Suprapubic skin (tissue), 4 donors: Measurements from ENCODE around the gene RPA1. TPM values are rescaled to one million over a fixed set of nuclear protein-coding genes. Genes with fewer than 3 reads are reported as not detected.
"Not testable (repeated sequence)": the region's sequence is repeated elsewhere in the genome, so short reads cannot be mapped to it uniquely, and the experiment has no call there.

ENCODE experiments used
- DNase-seq, 2 donors: peaks; one replicate each; pipeline ENCODE4 v3.0.0-alpha.2; 2019; ENCODE audit warnings: low spot score in 2 of 2
- H3K27ac ChIP-seq: fragments of 200-600 bp; sonication (generic); one replicate; pipeline ENCODE4 v1.5.1; 2019
- H3K27me3 ChIP-seq: fragments of 200-600 bp; sonication (generic); one replicate; pipeline ENCODE4 v1.5.1; 2019
- H3K36me3 ChIP-seq: fragments of 200-600 bp; sonication (generic); one replicate; pipeline ENCODE4 v1.5.1; 2019
- H3K4me1 ChIP-seq: fragments of 200-600 bp; sonication (generic); one replicate; pipeline ENCODE4 v1.5.1; 2019
- H3K4me3 ChIP-seq: fragments of 200-600 bp; sonication (generic); one replicate; pipeline ENCODE4 v1.5.1; 2019; ENCODE audit warnings: mild to moderate bottlenecking
- H3K9me3 ChIP-seq: fragments of 200-600 bp; sonication (generic); one replicate; pipeline ENCODE4 v1.5.1; 2019
- EP300 ChIP-seq: sonication (generic); formaldehyde crosslinking; IDR thresholded peaks from one replicate; pipeline ENCODE4 v1.6.1; 2017; ENCODE audit warnings: antibody characterized with exemption
- POLR2A ChIP-seq, 2 donors: fragments of 450-650 bp; IDR thresholded peaks; one replicate each; pipeline ENCODE4 v1.6.1; 2017; ENCODE audit warnings: antibody characterized with exemption in 2 of 2, mild to moderate bottlenecking in 2 of 2, moderate library complexity in 2 of 2
- POLR2AphosphoS5 ChIP-seq, 3 donors: sonication (generic); formaldehyde crosslinking; IDR thresholded peaks; one replicate each; pipeline ENCODE4 v1.6.1; 2017; ENCODE audit warnings: antibody characterized with exemption in 3 of 3
- WGBS: methylation state at CpG from one replicate; pipeline ENCODE4 v1.1.5; 2018; 5-methylcytosine and 5-hydroxymethylcytosine counted together
- total RNA-seq, 4 donors: library from RNA; depleted of rRNA; stranded (reverse); fragments of >200 nt; gene quantifications; one replicate each; pipeline ENCODE4 v1.1.0, GENCODE V29; 2016
- TF ChIP-seq, protein P1 (sequence below), 2 donors: fragments of 200-600 bp in 1 of 2; fragments of 450-650 bp in 1 of 2; sonication (generic) in 1 of 2; IDR thresholded peaks; one replicate each; pipeline ENCODE4 v1.5.1; 2016 to 2019; ENCODE audit warnings: antibody characterized with exemption in 2 of 2, mild to moderate bottlenecking in 1 of 2, moderate library complexity in 1 of 2

The RPA1 gene
- total RNA-seq, 4 donors from 2014 or later, result 27.6 to 58.2 (median 36.7) TPM

DNA sequence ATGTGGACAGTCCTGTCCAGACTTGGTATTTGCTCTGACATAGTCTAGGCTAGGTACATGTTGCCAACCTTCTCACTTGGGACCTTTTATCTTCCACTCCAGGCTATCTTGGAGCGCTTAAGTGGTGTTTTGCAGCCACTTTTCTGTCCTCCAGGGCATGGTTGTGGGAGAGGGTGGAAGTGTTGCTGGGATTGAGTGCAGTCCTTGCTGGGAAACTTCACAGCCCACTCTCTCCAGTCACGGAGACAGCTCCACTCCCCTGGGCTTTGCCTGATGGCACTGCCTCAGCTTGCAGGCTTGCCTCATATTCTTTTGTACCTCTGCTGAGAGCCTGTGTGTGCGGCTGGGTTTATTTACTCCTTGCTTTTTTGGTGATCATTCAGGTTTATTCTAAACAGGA is 17.4 kb downstream of the RPA1 start:
- H3K36me3 ChIP-seq, result peaks cover 69% of the 10 kb centered on the region
- H3K27ac ChIP-seq, result no peak overlapping the region
- no peaks in the 10 kb centered on the region for H3K27me3 ChIP-seq
- no peaks in the 10 kb centered on the region for H3K4me1 ChIP-seq
- WGBS, result 94% methylated on average over 3 of the region's 3 CpGs
- DNase-seq, result no peak
- H3K4me3 ChIP-seq, result no peak overlapping the region
- TF ChIP-seq POLR2A (IDR thresholded peaks at IDR 0.05), result no peak
- TF ChIP-seq, protein P1, sequence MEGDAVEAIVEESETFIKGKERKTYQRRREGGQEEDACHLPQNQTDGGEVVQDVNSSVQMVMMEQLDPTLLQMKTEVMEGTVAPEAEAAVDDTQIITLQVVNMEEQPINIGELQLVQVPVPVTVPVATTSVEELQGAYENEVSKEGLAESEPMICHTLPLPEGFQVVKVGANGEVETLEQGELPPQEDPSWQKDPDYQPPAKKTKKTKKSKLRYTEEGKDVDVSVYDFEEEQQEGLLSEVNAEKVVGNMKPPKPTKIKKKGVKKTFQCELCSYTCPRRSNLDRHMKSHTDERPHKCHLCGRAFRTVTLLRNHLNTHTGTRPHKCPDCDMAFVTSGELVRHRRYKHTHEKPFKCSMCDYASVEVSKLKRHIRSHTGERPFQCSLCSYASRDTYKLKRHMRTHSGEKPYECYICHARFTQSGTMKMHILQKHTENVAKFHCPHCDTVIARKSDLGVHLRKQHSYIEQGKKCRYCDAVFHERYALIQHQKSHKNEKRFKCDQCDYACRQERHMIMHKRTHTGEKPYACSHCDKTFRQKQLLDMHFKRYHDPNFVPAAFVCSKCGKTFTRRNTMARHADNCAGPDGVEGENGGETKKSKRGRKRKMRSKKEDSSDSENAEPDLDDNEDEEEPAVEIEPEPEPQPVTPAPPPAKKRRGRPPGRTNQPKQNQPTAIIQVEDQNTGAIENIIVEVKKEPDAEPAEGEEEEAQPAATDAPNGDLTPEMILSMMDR (IDR thresholded peaks at IDR 0.05), result no peak
- TF ChIP-seq POLR2AphosphoS5 (IDR thresholded peaks at IDR 0.05), result no peak
- no peak for TF ChIP-seq EP300
- H3K9me3 ChIP-seq, result no peaks in the 10 kb centered on the region

GRCh38 chr17:1852327-1852726 is 22.5 kb downstream of the RPA1 start:
- WGBS, result 78% methylated on average over 6 of the region's 6 CpGs
- H3K9me3 ChIP-seq, result no peaks in the 10 kb centered on the region
- peaks cover 60% of the 10 kb centered on the region for H3K36me3 ChIP-seq
- H3K27me3 ChIP-seq, result no peaks in the 10 kb centered on the region
- no peak for TF ChIP-seq POLR2A (IDR thresholded peaks at IDR 0.05)
- no peak overlapping the region for H3K4me3 ChIP-seq
- no peak for DNase-seq
- H3K27ac ChIP-seq, result no peak overlapping the region
- no peaks in the 10 kb centered on the region for H3K4me1 ChIP-seq

- no peaks in the 10 kb centered on the region for H3K9me3 ChIP-seq
- peaks cover 52% of the 10 kb centered on the region for H3K36me3 ChIP-seq
- H3K4me1 ChIP-seq, result no peaks in the 10 kb centered on the region
- H3K4me3 ChIP-seq, result no peak overlapping the region
- TF ChIP-seq, protein P1 (IDR thresholded peaks at IDR 0.05), result no peak
- TF ChIP-seq POLR2A (IDR thresholded peaks at IDR 0.05) (no peak), EP300 (no peak), POLR2AphosphoS5 (IDR thresholded peaks at IDR 0.05) (no peak)
- WGBS, result 87% methylated on average over 3 of the region's 3 CpGs
- no peak for DNase-seq
- no peak overlapping the region for H3K27ac ChIP-seq
- no peaks in the 10 kb centered on the region for H3K27me3 ChIP-seq
Observed at GRCh38 chr17:1853698-1854097, 23.9 kb downstream of the RPA1 start.

DNA sequence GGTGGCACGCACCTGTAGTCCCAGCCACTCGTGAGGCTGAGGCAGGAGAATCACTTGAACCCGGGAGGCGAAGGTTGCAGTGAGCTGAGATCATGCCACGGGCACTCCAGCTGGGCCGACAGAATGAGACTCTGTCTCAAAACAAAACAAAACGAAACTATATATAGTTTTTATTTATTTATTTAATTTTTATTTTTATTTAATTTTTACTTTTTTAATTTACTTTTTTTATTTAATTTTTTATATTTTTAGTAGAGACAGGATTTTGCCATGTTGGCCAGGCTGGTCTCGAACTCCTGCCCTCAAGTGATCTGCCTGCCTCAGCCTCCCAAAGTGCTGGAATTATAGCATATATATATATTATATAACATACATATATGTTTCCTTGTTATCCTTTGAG is 26.7 kb downstream of the RPA1 start:
- 91% methylated on average over 8 of the region's 8 CpGs for WGBS
- not testable (repeated sequence) for H3K27ac ChIP-seq, DNase-seq, H3K9me3 ChIP-seq, H3K4me3 ChIP-seq, H3K27me3 ChIP-seq, H3K4me1 ChIP-seq
- H3K36me3 ChIP-seq, result peaks cover 65% of the 10 kb centered on the region

DNA sequence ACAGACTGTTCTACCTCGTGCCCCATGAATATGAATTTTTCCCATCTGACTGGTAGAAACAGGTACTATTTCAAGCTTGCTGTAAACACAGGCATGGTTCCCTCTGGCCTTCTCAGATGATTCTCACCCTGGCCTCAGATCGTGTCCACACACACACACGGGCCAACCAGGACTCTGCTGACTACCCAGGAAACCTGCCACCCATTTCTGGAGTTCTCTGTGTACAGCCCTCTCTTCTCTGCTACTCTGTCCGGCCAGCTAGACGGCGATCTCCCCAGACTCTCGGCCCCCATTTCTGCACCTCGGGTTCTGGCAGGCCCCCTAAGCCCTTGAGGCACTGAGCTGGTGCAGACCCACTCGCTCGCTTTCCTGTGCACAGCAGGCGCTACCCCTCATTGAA is 31.2 kb downstream of the RPA1 start:
- H3K27ac ChIP-seq, result no peak overlapping the region
- no peaks in the 10 kb centered on the region for H3K27me3 ChIP-seq
- peaks cover 36% of the 10 kb centered on the region for H3K36me3 ChIP-seq
- WGBS, result 90% methylated on average over 11 of the region's 11 CpGs
- no peaks in the 10 kb centered on the region for H3K9me3 ChIP-seq
- TF ChIP-seq POLR2AphosphoS5 (IDR thresholded peaks at IDR 0.05) (no peak), POLR2A (IDR thresholded peaks at IDR 0.05) (no peak), EP300 (no peak)
- TF ChIP-seq, protein P1 (IDR thresholded peaks at IDR 0.05), result no peak
- no peak overlapping the region for H3K4me3 ChIP-seq
- DNase-seq, result no peak
- H3K4me1 ChIP-seq, result no peaks in the 10 kb centered on the region

- Histone ChIP-seq H3K36me3 (peaks cover 35% of the 10 kb centered on the region), H3K27me3 (no peaks in the 10 kb centered on the region), H3K4me3 (no peak overlapping the region), H3K27ac (no peak overlapping the region), H3K4me1 (no peaks in the 10 kb centered on the region), H3K9me3 (no peaks in the 10 kb centered on the region)
- DNase-seq, result no peak
- 86% methylated on average over 16 of the region's 16 CpGs for WGBS
- TF ChIP-seq POLR2AphosphoS5 (IDR thresholded peaks at IDR 0.05), result no peak
- TF ChIP-seq, protein P1 (IDR thresholded peaks at IDR 0.05), result no peak
- TF ChIP-seq EP300, result no peak
Observed at GRCh38 chr17:1861391-1862010, 31.7 kb downstream of the RPA1 start.
